D721Med (cell line): ENCODE measurements around the gene CBX8.

Experiments used
- DNase-seq: peaks from one replicate; pipeline ENCODE4 v3.0.0; 2011; ENCODE audit warnings: low spot score; ENCODE audit not compliant: insufficient read length
- FAIRE-seq: peaks from 2 replicates; lab custom pipeline; 2011; peaks lifted over from hg19 to GRCh38; lab: Jason Lieb, UNC
- TF ChIP-seq, protein P1 (sequence below): IDR thresholded peaks from 2 replicates; pipeline ENCODE4 v1.5.1; 2012; ENCODE audit warnings: mild to moderate bottlenecking, control low read depth; ENCODE audit not compliant: insufficient read depth; ENCODE audit errors: missing control alignments

Gene CBX8

DNA sequence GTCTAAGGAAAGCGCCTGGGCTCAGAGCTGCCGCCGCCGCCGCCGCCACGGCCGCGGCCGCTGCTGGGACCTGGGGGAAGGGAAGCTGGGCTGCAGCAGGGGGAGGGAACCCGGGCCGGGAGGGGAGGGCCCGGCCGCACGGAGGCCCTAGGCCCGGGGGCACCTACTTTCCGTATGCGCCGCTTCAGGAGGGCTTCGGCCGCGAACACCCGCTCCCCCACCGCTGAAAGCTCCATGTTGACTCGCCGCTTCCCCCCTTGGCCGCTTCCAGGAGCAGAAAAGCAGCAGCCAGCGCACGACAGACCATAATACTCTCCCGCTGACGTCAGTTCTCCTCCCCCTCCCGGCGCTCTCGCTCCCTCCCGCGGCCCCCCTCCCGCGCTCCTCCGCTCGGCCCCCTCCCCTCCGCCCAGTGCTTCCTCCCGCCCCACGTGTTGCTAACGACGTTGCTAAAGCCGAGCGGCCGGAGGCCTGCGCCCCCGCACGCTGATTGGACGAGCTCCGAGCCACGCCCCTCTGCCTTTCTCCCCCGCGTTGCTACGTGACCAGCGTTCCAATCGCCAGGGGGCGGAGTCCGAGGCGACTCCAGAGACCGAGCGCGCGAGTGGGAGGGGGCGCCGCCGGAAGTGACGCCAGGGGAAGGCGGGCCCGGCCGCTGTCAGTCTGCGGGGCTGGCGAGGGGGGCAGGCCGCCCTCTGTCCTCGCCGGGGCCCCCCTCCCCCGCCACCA lies at the start of gene CBX8:
CBX8 (minus strand) TSS at position 315 of the 729 bp plus-strand sequence; CDS start at position 236, 79 bp downstream.
- FAIRE-seq (no peak), DNase-seq (peak; percentile 95)
- TF ChIP-seq, protein P1, sequence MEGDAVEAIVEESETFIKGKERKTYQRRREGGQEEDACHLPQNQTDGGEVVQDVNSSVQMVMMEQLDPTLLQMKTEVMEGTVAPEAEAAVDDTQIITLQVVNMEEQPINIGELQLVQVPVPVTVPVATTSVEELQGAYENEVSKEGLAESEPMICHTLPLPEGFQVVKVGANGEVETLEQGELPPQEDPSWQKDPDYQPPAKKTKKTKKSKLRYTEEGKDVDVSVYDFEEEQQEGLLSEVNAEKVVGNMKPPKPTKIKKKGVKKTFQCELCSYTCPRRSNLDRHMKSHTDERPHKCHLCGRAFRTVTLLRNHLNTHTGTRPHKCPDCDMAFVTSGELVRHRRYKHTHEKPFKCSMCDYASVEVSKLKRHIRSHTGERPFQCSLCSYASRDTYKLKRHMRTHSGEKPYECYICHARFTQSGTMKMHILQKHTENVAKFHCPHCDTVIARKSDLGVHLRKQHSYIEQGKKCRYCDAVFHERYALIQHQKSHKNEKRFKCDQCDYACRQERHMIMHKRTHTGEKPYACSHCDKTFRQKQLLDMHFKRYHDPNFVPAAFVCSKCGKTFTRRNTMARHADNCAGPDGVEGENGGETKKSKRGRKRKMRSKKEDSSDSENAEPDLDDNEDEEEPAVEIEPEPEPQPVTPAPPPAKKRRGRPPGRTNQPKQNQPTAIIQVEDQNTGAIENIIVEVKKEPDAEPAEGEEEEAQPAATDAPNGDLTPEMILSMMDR: peak; percentile 14

DNA sequence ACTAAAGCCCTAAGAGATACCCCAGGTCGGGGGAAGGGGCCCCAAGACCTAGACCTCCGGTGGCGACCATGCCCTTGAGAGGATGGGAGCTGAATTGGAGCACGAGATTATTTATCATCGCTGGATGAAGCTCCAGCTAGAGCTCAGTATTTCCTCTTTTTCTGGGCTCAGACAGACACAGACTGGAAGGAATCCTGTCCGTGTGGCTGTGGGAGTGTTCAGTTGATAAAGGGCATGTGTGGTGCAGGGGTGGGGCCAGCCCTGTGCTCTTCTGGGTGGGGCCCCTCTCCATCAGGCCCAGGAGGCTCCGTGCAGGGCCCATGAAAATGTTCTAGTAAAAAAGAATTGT lies 48.7 kb upstream of the CBX8 start:
- no peak for FAIRE-seq
- TF ChIP-seq, protein P1: no peak
- no peak for DNase-seq

DNA sequence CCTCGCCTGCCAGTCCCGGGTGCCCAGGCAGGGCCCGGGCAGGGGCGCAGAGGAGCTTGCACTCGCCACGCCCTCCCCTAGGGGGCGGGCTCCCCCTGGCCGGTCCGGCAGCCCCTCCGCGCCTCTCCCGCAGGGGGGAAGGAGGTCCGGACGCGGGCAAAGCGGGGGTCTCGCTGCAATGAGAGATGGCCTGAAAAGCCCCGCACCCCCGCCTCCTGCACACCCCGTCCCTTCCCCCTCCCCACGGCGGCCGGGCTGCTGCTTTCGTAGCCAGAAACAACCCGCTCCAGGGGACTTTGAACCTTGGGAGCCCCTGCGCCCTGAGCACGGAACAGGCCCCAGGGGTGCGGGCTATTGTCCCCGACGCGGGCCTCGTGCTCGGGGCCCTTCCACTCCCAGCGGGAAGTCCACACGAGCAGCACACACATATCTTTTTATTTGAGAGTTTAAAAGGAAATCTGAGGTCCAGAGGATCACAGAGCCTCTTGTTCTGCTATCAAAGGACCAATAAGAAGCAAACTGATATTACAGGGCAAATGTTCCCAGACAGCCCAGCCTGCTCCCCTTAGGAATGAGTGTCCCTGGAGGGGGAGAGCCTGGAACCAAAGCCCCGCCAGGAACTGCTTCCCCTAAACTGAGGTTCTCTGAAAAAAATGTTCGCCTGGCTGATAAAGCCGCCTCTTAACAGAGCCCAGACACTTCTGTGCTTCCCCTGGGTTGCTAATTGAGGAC lies 48.2 kb upstream of the CBX8 start:
- DNase-seq (peak; percentile 95), FAIRE-seq (no peak)
- TF ChIP-seq, protein P1: peak; percentile 74

DNA sequence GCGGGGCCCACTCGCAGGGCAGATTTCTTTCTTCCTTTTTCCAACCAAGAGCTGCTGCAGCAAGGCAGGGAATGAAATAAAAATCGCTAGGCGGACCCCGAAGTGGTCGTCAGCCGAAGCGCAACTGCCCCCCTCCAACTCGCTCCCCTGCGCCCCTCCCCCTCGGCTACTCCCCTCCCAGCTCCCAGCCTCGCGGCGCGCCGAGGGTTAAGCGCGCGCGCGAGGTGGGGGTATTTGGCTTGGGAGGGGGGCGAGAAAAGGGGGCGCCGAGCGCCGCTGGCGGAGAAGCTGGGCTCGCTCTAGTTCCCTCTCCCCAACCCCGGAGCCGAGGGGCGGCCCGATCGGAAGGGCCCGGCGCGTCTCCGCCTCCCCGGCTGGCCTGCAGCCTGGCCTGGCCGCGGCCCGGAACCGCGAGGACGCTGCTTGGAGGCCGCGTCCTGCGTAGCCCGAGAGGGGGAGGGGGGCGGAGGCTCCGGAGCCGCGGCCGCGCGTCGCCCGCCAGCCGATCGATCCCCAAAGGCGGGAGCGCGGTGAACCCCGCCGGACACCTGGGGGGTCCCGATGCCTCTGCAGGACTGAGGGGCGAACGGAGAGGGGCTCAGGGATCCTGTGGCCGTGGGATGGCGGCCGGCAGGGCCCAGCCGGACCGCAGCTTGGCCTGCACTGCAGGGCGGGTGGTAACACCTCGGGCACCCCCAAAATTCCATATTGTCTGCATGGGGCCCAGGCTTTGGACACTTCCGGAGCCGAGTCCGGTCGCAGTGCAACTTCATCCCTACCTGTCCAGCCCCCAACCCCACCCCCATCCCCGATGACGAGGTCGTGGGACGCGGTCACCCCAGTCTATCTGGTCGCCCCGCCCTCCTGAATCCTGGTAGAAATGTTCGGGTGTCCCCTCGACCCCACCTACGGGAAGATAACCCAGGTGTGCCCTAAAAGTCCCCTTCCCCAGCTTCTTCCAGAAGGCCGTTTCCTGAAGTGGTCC lies 47.2 kb upstream of the CBX8 start:
- DNase-seq (peak; percentile 58), FAIRE-seq (no peak)
- TF ChIP-seq, protein P1: no peak

DNA sequence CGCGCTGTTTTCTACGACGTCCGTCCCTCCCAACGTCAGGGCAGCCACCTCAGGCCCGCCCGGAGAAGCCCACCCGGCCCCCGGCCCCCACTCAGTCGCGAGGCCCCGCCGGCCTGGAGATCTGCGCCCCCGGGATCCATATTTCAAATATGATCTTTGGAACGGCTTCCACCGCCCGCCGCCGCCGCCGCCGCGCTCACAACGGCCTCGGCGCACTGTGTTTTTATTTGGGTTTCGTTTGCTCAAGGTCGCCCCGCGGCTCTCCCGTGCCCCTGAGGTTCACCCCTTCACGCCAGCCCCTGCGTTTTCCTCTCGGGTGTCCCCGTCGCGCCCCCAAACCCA lies 46.6 kb upstream of the CBX8 start:
- DNase-seq: no peak
- TF ChIP-seq, protein P1: no peak
- no peak for FAIRE-seq

DNA sequence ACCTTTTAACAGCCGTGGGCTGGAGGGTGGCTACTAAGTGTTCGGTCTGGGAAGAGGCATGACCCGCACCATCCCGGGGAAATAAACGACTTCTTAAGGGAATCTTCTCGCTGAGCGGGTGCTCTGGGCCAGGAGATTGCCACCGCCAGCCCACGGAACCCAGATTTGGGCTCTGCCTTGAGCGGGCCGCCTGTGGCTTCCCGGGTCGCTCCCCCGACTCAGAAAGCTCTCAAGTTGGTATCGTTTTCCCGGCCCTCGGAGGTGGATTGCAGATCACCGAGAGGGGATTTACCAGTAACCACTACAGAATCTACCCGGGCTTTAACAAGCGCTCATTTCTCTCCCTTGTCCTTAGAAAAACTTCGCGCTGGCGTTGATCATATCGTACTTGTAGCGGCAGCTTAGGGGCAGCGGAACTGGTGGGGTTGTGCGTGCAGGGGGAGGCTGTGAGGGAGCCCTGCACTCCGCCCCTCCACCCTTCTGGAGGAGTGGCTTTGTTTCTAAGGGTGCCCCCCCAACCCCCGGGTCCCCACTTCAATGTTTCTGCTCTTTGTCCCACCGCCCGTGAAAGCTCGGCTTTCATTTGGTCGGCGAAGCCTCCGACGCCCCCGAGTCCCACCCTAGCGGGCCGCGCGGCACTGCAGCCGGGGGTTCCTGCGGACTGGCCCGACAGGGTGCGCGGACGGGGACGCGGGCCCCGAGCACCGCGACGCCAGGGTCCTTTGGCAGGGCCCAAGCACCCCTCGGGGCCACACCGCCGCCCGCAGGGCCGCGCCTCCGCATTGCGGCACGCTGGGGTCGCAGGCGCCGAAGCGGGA lies 46.0 kb upstream of the CBX8 start:
- no peak for DNase-seq
- FAIRE-seq: no peak
- TF ChIP-seq, protein P1: no peak
